ENCODE results near the gene BRD9. TPM values are rescaled to one million over a fixed set of nuclear protein-coding genes. Genes with fewer than 3 reads are reported as not detected.
"Not testable (repeated sequence)": the region's sequence is repeated elsewhere in the genome, so short reads cannot be mapped to it uniquely, and the experiment has no call there.

Gene BRD9
- total RNA-seq, 3 donors from 2014 or later = 60.9 to 67.7 (median 64.6) TPM

- Mint-ChIP-seq H3K27me3 (ENCODE audit: low read depth) (no peaks in the 10 kb centered on the region), H3K4me3 (no peak overlapping the region), H3K36me3 (ENCODE audit: insufficient read depth) (peaks cover 9% of the 10 kb centered on the region), H3K4me1 (ENCODE audit: low read depth) (peaks cover 12% of the 10 kb centered on the region), H3K9me3 (no peaks in the 10 kb centered on the region)
- ATAC-seq = no peak
- no peak for DNase-seq
These were observed 23.3 kb upstream of the BRD9 start for GRCh38 chr5:915946-916345.

DNA sequence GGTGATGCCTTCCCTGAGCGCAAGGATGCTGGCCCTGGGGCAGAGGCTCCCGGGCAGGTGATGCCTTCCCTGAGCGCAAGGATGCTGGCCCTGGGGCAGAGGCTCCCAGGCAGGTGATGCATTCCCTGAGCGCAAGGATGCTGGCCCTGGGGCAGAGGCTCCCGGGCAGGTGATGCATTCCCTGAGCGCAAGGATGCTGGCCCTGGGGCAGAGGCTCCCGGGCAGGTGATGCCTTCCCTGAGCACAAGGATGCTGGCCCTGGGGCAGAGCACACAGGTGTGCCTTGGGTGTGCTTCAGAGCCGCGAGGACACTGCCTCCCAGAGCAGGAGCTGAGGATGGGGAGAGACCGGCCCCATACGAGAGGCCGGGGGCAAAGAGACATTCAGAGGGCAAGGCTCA, 22.7 kb upstream of the BRD9 start:
- peaks cover 12% of the 10 kb centered on the region for H3K4me1 Mint-ChIP-seq (ENCODE audit: low read depth)
- not testable (repeated sequence) for H3K27me3 Mint-ChIP-seq (ENCODE audit: low read depth); H3K9me3 Mint-ChIP-seq; DNase-seq; ATAC-seq; H3K4me3 Mint-ChIP-seq; H3K36me3 Mint-ChIP-seq (ENCODE audit: insufficient read depth)

DNA sequence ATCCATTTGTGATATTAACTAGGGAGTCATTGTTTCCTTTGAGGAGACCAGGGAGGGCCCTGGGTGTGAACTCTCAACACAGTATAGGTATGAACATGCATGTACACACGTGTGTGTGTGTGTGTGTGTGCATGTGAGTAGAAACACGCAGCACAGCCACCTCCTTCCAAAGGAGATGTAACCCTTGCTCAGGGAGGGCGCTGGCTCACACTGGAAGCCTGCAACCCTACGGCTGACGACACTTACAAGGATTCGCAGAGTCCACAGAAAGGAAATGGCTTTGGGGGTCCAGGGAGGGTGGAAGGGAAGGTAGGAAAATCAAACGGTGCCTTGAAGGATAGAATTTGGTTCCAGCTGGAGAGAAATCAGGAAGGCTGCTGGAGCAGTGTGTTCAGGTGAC, 22.0 kb upstream of the BRD9 start:
- no peaks in the 10 kb centered on the region for H3K27me3 Mint-ChIP-seq (ENCODE audit: low read depth)
- peaks cover 9% of the 10 kb centered on the region for H3K36me3 Mint-ChIP-seq (ENCODE audit: insufficient read depth)
- no peak for ATAC-seq
- DNase-seq = no peak
- peaks cover 12% of the 10 kb centered on the region for H3K4me1 Mint-ChIP-seq (ENCODE audit: low read depth)
- H3K9me3 Mint-ChIP-seq = no peaks in the 10 kb centered on the region
- H3K4me3 Mint-ChIP-seq = no peak overlapping the region

- H3K36me3 Mint-ChIP-seq (ENCODE audit: insufficient read depth) = peaks cover 9% of the 10 kb centered on the region
These were observed 21.6 kb upstream of the BRD9 start for GRCh38 chr5:914174-914573.

DNA sequence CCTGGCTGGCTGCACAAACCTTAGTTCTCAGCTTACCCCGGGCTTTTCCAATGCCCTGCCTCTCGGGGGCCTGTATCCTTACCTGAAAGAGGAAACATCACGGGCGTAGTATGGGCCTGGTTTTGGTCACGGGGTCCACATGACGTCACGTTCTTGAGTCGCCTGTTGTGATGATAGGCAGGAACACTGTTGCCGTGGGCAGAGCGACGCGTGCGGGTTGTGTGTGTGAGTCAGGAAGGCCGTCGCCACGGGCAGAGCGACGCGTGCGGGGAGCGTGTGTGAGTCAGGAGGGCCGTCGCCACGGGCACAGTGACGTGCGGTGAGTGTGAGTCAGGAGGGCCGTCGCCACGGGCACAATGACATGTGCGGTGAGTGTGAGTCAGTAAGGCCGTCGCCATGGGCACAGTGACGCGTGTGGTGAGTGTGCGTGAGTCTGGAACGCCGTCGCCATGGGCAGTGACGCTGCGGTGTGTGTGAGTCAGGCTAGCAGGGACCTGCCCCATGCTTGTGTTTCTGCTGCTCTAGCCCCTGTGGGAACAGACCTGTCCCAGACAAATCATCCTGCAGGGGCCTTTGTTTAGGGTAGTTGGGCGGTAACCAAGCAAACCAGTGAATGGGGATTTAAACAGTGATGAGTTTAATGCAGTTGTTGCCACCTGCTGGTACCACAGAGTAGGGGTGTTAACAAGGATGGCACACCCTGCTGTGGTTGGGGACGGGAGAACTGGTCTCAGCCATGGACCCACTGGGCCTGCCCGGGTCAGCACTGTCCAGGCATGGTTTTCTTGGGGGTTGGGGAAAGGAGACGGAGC, 19.9 kb upstream of the BRD9 start:
- peak; percentile 62 for DNase-seq
- peaks cover 12% of the 10 kb centered on the region for H3K4me1 Mint-ChIP-seq (ENCODE audit: low read depth)
- H3K4me3 Mint-ChIP-seq = peak overlapping the region; percentile 29
- H3K27me3 Mint-ChIP-seq (ENCODE audit: low read depth) = no peaks in the 10 kb centered on the region
- ATAC-seq = peak; percentile 90 to 96
- peaks cover 9% of the 10 kb centered on the region for H3K36me3 Mint-ChIP-seq (ENCODE audit: insufficient read depth)
- H3K9me3 Mint-ChIP-seq = no peaks in the 10 kb centered on the region

More at GRCh38 chr5:914174-914573, 21.6 kb upstream of the BRD9 start:
- Mint-ChIP-seq H3K4me1 (ENCODE audit: low read depth) (peaks cover 12% of the 10 kb centered on the region), H3K4me3 (no peak overlapping the region), H3K27me3 (ENCODE audit: low read depth) (no peaks in the 10 kb centered on the region), H3K9me3 (no peaks in the 10 kb centered on the region)
- ATAC-seq (no peak), DNase-seq (no peak)

DNA sequence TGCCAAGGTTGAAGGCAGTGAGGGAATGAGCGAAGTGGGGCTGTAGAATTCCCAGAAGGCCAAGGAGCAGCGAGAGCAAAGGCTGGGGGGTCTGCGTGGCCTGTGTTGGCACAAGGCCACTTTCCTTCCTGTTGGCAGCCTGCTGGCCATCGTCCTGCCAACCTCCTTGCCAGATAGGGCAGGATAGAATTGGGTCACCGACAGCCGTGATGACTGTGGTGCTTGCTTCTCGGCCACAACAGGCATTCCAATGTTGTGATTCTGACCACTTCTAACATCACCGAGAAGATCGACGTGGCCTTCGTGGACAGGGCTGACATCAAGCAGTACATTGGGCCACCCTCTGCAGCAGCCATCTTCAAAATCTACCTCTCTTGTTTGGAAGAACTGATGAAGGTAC, 19.0 kb upstream of the BRD9 start:
- peaks cover 9% of the 10 kb centered on the region for H3K36me3 Mint-ChIP-seq (ENCODE audit: insufficient read depth)
- peaks cover 12% of the 10 kb centered on the region for H3K4me1 Mint-ChIP-seq (ENCODE audit: low read depth)
- no peaks in the 10 kb centered on the region for H3K27me3 Mint-ChIP-seq (ENCODE audit: low read depth)
- ATAC-seq = no peak
- H3K4me3 Mint-ChIP-seq = no peak overlapping the region
- DNase-seq = no peak
- H3K9me3 Mint-ChIP-seq = no peaks in the 10 kb centered on the region

GRCh38 chr5:910769-911160, 18.2 kb upstream of the BRD9 start:
- Mint-ChIP-seq H3K4me1 (ENCODE audit: low read depth) (peaks cover 12% of the 10 kb centered on the region), H3K9me3 (no peaks in the 10 kb centered on the region), H3K4me3 (no peak overlapping the region), H3K36me3 (ENCODE audit: insufficient read depth) (peaks cover 9% of the 10 kb centered on the region), H3K27me3 (ENCODE audit: low read depth) (no peaks in the 10 kb centered on the region)
- DNase-seq (no peak), ATAC-seq (no peak)

DNA sequence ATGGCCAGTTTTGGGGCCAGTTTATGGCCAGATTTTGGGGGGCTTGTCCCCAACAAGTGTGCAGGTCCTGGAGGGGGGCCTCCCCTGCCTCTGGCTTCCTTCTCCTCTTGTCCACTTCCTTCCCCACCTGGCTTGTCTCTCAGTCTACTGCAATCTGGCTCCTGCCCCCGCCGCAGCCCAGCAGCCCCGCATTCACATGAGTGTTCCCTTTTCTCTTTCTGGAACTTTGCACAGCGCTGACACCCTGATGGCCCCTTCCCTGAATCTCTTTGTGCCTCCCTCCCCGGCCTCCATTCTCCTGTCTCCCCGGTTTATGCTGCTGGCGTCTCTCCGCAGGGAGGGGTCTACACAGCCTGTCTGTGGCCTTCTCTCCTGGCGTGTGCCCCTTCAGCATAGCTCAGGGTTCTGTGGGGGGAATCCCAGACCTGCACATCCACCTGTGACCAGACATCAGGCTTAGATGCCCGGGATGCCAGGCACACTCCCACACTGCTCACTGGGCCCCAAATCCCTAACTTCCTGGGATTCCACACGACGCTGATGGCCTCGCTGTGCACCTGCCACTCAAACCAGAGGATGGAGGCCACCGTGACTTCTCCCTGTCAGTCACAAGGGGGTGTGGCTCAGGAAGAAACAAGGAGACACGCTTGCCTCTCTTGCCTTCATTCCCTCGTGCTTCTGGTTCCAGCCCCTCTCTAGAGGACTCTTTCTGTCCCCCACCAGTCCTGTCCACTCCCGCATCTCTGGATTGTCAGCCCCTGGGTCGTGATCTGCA, 17.6 kb upstream of the BRD9 start:
- DNase-seq (no peak), ATAC-seq (no peak)
- Mint-ChIP-seq H3K36me3 (ENCODE audit: insufficient read depth) (peaks cover 9% of the 10 kb centered on the region), H3K4me3 (no peak overlapping the region), H3K4me1 (ENCODE audit: low read depth) (peaks cover 12% of the 10 kb centered on the region), H3K9me3 (no peaks in the 10 kb centered on the region), H3K27me3 (ENCODE audit: low read depth) (no peaks in the 10 kb centered on the region)

DNA sequence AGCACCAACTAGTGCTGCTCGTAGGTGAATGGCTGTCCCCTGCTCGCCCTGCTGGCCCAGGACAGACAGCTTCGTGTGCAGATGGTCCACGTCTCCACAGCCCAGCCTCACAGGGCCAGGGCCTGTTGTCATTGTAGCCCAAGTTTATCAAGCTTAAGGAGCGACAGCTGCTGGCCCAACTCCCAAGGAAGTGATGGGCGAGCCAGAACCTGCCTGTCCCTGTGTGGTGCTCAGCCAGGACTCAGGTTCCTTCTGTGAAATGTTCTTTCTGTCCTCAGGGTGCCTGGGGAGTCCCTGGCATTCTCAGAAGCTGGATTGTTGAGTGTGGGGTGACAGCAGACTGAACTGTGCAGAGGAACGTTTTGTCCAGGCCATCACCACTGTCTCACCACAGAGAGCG, 16.5 kb upstream of the BRD9 start:
- H3K4me1 Mint-ChIP-seq (ENCODE audit: low read depth) = peaks cover 12% of the 10 kb centered on the region
- no peaks in the 10 kb centered on the region for H3K9me3 Mint-ChIP-seq
- DNase-seq (no peak), ATAC-seq (no peak)
- no peak overlapping the region for H3K4me3 Mint-ChIP-seq
- peaks cover 5% of the 10 kb centered on the region for H3K36me3 Mint-ChIP-seq (ENCODE audit: insufficient read depth)
- H3K27me3 Mint-ChIP-seq (ENCODE audit: low read depth) = no peaks in the 10 kb centered on the region

DNA sequence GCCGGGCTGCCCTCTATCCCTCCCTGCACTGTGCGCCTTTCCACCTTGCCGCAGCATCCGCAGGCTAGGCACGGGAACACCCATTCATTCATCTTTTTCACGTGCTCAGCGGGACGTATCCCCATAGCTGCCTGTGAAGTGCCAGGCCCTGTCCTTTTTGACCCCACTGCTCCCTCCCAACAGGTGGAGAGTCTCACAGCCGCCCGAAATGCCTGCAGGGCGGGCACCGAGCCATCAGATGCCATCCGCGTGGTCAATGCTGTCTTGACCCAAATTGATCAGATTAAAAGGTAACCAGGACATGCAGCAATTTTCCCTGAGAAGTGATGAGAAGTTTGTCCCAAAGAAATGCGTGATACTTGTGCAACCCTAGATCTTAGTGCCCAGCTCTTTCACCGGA, 15.6 kb upstream of the BRD9 start:
- ATAC-seq (no peak), DNase-seq (no peak)
- H3K36me3 Mint-ChIP-seq (ENCODE audit: insufficient read depth) = peaks cover 5% of the 10 kb centered on the region
- no peaks in the 10 kb centered on the region for H3K9me3 Mint-ChIP-seq
- no peak overlapping the region for H3K4me3 Mint-ChIP-seq
- H3K27me3 Mint-ChIP-seq (ENCODE audit: low read depth) = no peaks in the 10 kb centered on the region
- peaks cover 11% of the 10 kb centered on the region for H3K4me1 Mint-ChIP-seq (ENCODE audit: low read depth)

GRCh38 chr5:907366-907910, 14.8 kb upstream of the BRD9 start:
- no peaks in the 10 kb centered on the region for H3K36me3 Mint-ChIP-seq (ENCODE audit: insufficient read depth)
- no peak for DNase-seq
- no peaks in the 10 kb centered on the region for H3K27me3 Mint-ChIP-seq (ENCODE audit: low read depth)
- H3K4me1 Mint-ChIP-seq (ENCODE audit: low read depth) = peaks cover 4% of the 10 kb centered on the region
- no peaks in the 10 kb centered on the region for H3K9me3 Mint-ChIP-seq
- no peak for ATAC-seq
- no peak overlapping the region for H3K4me3 Mint-ChIP-seq

DNA sequence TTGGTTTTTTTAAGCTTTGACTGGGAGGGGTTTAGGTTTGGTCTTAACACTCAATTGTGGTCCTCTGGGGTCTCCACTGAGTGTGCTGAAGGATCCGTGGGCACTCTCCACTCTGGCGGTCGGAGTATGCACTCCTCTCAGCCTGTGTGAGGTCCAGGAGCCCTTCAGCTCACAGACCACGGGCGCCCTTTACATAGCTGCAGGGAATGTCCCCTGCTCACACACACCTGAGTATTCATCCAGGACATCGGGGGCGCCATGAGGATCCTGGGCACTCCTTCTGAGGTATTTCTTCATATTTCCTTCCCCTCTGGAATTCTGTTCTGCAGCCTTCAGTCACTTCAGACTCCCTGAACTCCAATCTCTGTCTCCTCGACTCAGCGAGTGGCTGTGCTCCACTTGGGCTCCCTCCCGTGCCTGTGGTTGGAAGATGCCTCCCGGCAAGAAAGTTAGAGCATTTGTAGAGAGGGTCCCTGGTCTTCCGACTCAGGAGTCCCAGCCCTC, 12.6 kb upstream of the BRD9 start:
- no peaks in the 10 kb centered on the region for H3K4me1 Mint-ChIP-seq (ENCODE audit: low read depth)
- no peak overlapping the region for H3K4me3 Mint-ChIP-seq
- no peak for ATAC-seq
- DNase-seq = no peak
- no peaks in the 10 kb centered on the region for H3K9me3 Mint-ChIP-seq
- H3K36me3 Mint-ChIP-seq (ENCODE audit: insufficient read depth) = no peaks in the 10 kb centered on the region
- H3K27me3 Mint-ChIP-seq (ENCODE audit: low read depth) = no peaks in the 10 kb centered on the region

DNA sequence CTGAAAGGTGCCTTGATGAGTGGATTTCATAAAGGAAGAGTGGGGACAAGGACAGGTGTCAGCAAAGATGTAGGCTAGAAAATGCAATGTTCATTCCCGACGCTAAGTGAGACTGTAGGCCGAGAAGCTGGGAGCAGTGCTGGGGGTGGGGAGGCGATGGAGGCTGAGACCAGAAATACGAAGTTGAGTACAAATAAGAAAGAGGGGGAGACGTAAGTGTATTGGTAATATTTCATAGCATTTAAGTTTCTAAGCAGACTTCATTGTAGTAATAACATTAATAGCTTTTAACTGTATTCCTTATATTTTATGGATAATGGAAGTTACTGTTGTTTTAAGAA, 11.1 kb upstream of the BRD9 start:
- H3K4me3 Mint-ChIP-seq = no peak overlapping the region
- DNase-seq (no peak), ATAC-seq (no peak)
- no peaks in the 10 kb centered on the region for H3K36me3 Mint-ChIP-seq (ENCODE audit: insufficient read depth)
- no peaks in the 10 kb centered on the region for H3K9me3 Mint-ChIP-seq
- H3K27me3 Mint-ChIP-seq (ENCODE audit: low read depth) = no peaks in the 10 kb centered on the region
- H3K4me1 Mint-ChIP-seq (ENCODE audit: low read depth) = no peaks in the 10 kb centered on the region

DNA sequence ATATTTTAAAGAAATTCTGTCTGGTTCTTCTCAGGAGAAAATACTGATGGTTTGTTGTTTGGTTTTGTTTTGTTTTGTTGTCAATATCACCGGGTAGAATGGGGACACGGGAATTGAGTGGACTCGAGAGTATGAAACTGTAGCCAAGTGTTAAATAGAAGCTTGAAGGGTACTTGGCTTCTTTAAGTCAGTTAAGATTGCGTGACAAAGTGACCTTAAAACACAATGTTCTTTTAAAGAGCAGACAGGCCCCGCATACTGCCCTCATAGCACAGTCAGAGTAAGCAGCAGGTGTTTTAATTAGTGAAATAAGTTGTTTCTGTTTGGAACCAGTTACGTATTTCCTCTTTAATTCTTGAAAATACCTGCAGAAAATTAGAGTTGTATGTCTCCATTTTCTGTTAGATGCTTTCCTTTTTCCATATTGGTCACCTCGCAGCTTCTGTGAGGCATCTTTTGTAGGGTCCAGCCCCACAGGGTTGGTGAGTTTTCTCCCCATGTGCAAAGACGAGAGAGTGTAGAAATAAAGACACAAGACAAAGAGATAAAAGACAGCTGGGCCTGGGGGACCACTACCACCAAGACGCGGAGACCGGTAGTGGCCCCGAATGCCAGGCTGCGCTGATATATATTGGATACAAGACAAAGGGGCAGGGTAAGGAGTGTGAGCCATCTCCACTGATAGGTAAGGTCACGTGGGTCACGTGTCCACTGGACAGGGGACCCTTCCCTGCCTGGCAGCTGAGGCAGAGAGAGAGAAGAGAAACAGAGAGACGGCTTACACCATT, 9.7 kb upstream of the BRD9 start:
- H3K27me3 Mint-ChIP-seq (ENCODE audit: low read depth) = no peaks in the 10 kb centered on the region
- no peaks in the 10 kb centered on the region for H3K4me1 Mint-ChIP-seq (ENCODE audit: low read depth)
- DNase-seq = no peak
- H3K36me3 Mint-ChIP-seq (ENCODE audit: insufficient read depth) = no peaks in the 10 kb centered on the region
- H3K4me3 Mint-ChIP-seq = no peak overlapping the region
- H3K9me3 Mint-ChIP-seq = no peaks in the 10 kb centered on the region
- no peak for ATAC-seq
